Liver (tissue), 9 donors: ENCODE data around the gene RANBP1. TPM values are rescaled to one million over a fixed set of nuclear protein-coding genes. Genes with fewer than 3 reads are reported as not detected.

Experiments
- DNase-seq: peaks from one replicate; pipeline ENCODE4 v3.0.0-alpha.2; 2017; ENCODE audit warnings: low spot score
- H3K27ac ChIP-seq, 2 donors: one replicate each; pipeline ENCODE4 v1.7.0; 2013; ENCODE audit warnings: inconsistent platforms in 2 of 2, low read length in 2 of 2, control low read depth in 1 of 2, low read depth in 1 of 2, mild to moderate bottlenecking in 1 of 2
- H3K27me3 ChIP-seq, 4 donors: one replicate each; pipeline versions ENCODE4 v1.6.1 to v1.7.0; 2013; ENCODE audit warnings: low read length in 3 of 4, inconsistent platforms in 1 of 4, mild to moderate bottlenecking in 1 of 4, moderate library complexity in 1 of 4; ENCODE audit not compliant: control insufficient read depth in 4 of 4, insufficient read depth in 4 of 4
- H3K36me3 ChIP-seq, 4 donors: one replicate each; pipeline versions ENCODE4 v1.6.1 to v1.7.0; 2013; ENCODE audit warnings: low read length in 3 of 4, mild to moderate bottlenecking in 3 of 4, low read depth in 1 of 4, moderate library complexity in 1 of 4; ENCODE audit not compliant: control insufficient read depth in 4 of 4, insufficient read depth in 3 of 4
- H3K4me1 ChIP-seq, 4 donors: one replicate each; pipeline versions ENCODE4 v1.6.1 to v1.7.0; 2013; ENCODE audit warnings: low read length in 3 of 4, mild to moderate bottlenecking in 3 of 4, moderate library complexity in 1 of 4; ENCODE audit not compliant: control insufficient read depth in 4 of 4, insufficient read depth in 4 of 4
- H3K4me3 ChIP-seq, 3 donors: one replicate each; pipeline versions ENCODE4 v1.6.1 to v1.7.0; 2013; ENCODE audit warnings: low read length in 3 of 3, control low read depth in 1 of 3, low read depth in 1 of 3, mild to moderate bottlenecking in 1 of 3
- H3K9ac ChIP-seq, 2 donors: one replicate each; pipeline ENCODE4 v1.7.0; 2013; ENCODE audit warnings: low read length in 2 of 2, mild to moderate bottlenecking in 2 of 2, moderate library complexity in 2 of 2, control low read depth in 1 of 2, low read depth in 1 of 2
- H3K9me3 ChIP-seq, 4 donors: one replicate each; pipeline versions ENCODE4 v1.6.1 to v1.7.0; 2013; ENCODE audit warnings: low read length in 3 of 4; ENCODE audit not compliant: control insufficient read depth in 4 of 4
- EGR1 ChIP-seq, 2 donors: IDR thresholded peaks; 2 replicates each; pipeline ENCODE4 v1.6.1; 2016 to 2018; ENCODE audit warnings: antibody characterized with exemption in 2 of 2, low read depth in 2 of 2
- FOXA1 ChIP-seq: IDR thresholded peaks from 2 replicates; pipeline ENCODE4 v1.6.1; 2016; ENCODE audit warnings: antibody characterized with exemption
- FOXA2 ChIP-seq: IDR thresholded peaks from 2 replicates; pipeline ENCODE4 v1.6.1; 2016; ENCODE audit warnings: antibody characterized with exemption
- GABPA ChIP-seq, 2 donors: IDR thresholded peaks in 1 of 2; conservative IDR thresholded peaks in 1 of 2; 2 replicates each; pipeline ENCODE4 v1.6.1; 2016; ENCODE audit warnings: antibody characterized with exemption in 2 of 2, mild to moderate bottlenecking in 1 of 2, moderate library complexity in 1 of 2
- HNF4A ChIP-seq, 2 donors: conservative IDR thresholded peaks; 2 replicates each; pipeline ENCODE4 v1.6.1; 2016; ENCODE audit warnings: antibody characterized with exemption in 2 of 2, mild to moderate bottlenecking in 2 of 2
- HNF4G ChIP-seq: IDR thresholded peaks from 2 replicates; pipeline ENCODE4 v1.6.1; 2016; ENCODE audit warnings: antibody characterized with exemption
- JUND ChIP-seq, 2 donors: IDR thresholded peaks; 2 replicates each; pipeline ENCODE4 v1.6.1; 2016; ENCODE audit warnings: antibody characterized with exemption in 2 of 2
- NR2F2 ChIP-seq: IDR thresholded peaks from 2 replicates; pipeline ENCODE4 v1.6.1; 2016; ENCODE audit warnings: antibody characterized with exemption
- RAD21 ChIP-seq, 2 donors: IDR thresholded peaks; 2 replicates each; pipeline ENCODE4 v1.6.1; 2016; ENCODE audit warnings: antibody characterized with exemption in 2 of 2, mild to moderate bottlenecking in 2 of 2
- RXRA ChIP-seq, 2 donors: IDR thresholded peaks; 2 replicates each; pipeline ENCODE4 v1.6.1; 2017 to 2018; ENCODE audit warnings: antibody characterized with exemption in 2 of 2, mild to moderate bottlenecking in 1 of 2
- SP1 ChIP-seq: IDR thresholded peaks from 2 replicates; pipeline ENCODE4 v1.6.1; 2018; ENCODE audit warnings: antibody characterized with exemption, mild to moderate bottlenecking
- TAF1 ChIP-seq: conservative IDR thresholded peaks from 2 replicates; pipeline ENCODE4 v1.6.1; 2016; ENCODE audit warnings: antibody characterized with exemption, mild to moderate bottlenecking
- YY1 ChIP-seq: IDR thresholded peaks from 2 replicates; pipeline ENCODE4 v1.6.1; 2016; ENCODE audit warnings: antibody characterized with exemption, mild to moderate bottlenecking
- WGBS: extraction: QIAGEN DNeasy Blood & Tissue Kit; methylation state at CpG from one replicate; pipeline ENCODE4 v1.1.7; 2013; 5-methylcytosine and 5-hydroxymethylcytosine counted together
- polyA plus RNA-seq, 2 donors: library from polyadenylated mRNA; stranded (reverse) in 1 of 2; unstranded in 1 of 2; fragments of 200-250 nt in 1 of 2; fragments of >200 nt in 1 of 2; fragmentation: Nextera tagmentation in 1 of 2; extraction: Ambion mirVana in 1 of 2; gene quantifications; one replicate each; pipeline versions ENCODE4 v1.2.1 to v1.2.3, GENCODE V29; 2013 to 2015
- total RNA-seq, 2 donors: library from RNA; depleted of rRNA; stranded (reverse); fragments of >200 nt; gene quantifications; one replicate each; pipeline ENCODE4 v1.2.3, GENCODE V29; 2014
- TF ChIP-seq, protein P1 (sequence below): IDR thresholded peaks from 2 replicates; pipeline ENCODE4 v1.6.1; 2016; ENCODE audit warnings: antibody characterized with exemption
- TF ChIP-seq, protein P2 (sequence below): IDR thresholded peaks from 2 replicates; pipeline ENCODE4 v1.6.1; 2016; ENCODE audit warnings: antibody characterized with exemption
- TF ChIP-seq, protein P3 (sequence below): fragments of 150-350 bp; IDR thresholded peaks from 2 replicates; pipeline ENCODE4 v1.5.1; 2017; ENCODE audit warnings: improper control_type of control experiment, low read depth, low read length; ENCODE audit not compliant: missing input control
- TF ChIP-seq, protein P4 (sequence below): IDR thresholded peaks from 2 replicates; pipeline ENCODE4 v1.6.1; 2016; ENCODE audit warnings: antibody characterized with exemption, mild to moderate bottlenecking
- donor health status: healthy.
- donor health status: healthy.
- donor health status: healthy.
- donor health status: healthy.
- donor health status: healthy.

The RANBP1 gene
- total and polyA plus RNA-seq, 4 donors = 62.3 to 102 (median 87.8) TPM

DNA sequence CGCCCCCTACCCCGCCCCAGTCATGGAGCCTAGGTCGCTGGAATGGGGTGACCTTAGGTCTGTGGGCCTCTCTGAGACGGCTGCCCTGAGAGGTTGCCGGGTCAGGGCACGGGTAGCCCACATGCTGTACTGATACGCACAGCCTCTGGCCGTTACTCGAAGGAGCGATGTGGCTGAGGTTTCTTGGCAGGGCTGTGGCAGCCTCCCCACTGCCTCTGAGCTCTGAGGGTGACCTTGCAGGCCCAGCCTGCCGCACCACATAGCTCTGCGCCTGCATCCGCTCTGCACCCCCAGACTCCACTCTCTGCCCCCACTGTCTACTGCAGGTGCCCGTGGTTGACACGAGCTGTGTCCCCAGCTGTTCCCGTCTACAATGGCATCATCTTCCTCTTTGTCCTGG lies 23.0 kb downstream of the RANBP1 start:
- Histone ChIP-seq H3K4me1 (peaks cover 0 to 13% (median 6%) of the 10 kb centered on the region in 4 donors), H3K27ac (no peak overlapping the region), H3K9ac (no peak overlapping the region), H3K27me3 (no peaks in the 10 kb centered on the region), H3K36me3 (peaks cover 0 to 10% (median 0%) of the 10 kb centered on the region in 4 donors), H3K9me3 (no peaks in the 10 kb centered on the region), H3K4me3 (no peak overlapping the region)
- TF ChIP-seq YY1 (no peak), FOXA2 (no peak), JUND (IDR thresholded peaks at IDR 0.05) (no peak), SP1 (no peak), TAF1 (no peak), RAD21 (IDR thresholded peaks at IDR 0.05) (no peak), NR2F2 (no peak), HNF4A (conservative IDR thresholded peaks at IDR 0.05) (no peak), FOXA1 (no peak), HNF4G (no peak), RXRA (IDR thresholded peaks at IDR 0.05) (no peak), GABPA (IDR thresholded peaks at IDR 0.05 in 1 of 2, conservative IDR thresholded peaks at IDR 0.05 in 1 of 2) (no peak), EGR1 (IDR thresholded peaks at IDR 0.05; ENCODE audit: low read depth in 2 of 2) (no peak)
- TF ChIP-seq, protein P1, sequence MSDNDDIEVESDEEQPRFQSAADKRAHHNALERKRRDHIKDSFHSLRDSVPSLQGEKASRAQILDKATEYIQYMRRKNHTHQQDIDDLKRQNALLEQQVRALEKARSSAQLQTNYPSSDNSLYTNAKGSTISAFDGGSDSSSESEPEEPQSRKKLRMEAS = no peak
- TF ChIP-seq, protein P2, sequence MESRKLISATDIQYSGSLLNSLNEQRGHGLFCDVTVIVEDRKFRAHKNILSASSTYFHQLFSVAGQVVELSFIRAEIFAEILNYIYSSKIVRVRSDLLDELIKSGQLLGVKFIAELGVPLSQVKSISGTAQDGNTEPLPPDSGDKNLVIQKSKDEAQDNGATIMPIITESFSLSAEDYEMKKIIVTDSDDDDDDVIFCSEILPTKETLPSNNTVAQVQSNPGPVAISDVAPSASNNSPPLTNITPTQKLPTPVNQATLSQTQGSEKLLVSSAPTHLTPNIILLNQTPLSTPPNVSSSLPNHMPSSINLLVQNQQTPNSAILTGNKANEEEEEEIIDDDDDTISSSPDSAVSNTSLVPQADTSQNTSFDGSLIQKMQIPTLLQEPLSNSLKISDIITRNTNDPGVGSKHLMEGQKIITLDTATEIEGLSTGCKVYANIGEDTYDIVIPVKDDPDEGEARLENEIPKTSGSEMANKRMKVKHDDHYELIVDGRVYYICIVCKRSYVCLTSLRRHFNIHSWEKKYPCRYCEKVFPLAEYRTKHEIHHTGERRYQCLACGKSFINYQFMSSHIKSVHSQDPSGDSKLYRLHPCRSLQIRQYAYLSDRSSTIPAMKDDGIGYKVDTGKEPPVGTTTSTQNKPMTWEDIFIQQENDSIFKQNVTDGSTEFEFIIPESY = no peak
- TF ChIP-seq, protein P3, sequence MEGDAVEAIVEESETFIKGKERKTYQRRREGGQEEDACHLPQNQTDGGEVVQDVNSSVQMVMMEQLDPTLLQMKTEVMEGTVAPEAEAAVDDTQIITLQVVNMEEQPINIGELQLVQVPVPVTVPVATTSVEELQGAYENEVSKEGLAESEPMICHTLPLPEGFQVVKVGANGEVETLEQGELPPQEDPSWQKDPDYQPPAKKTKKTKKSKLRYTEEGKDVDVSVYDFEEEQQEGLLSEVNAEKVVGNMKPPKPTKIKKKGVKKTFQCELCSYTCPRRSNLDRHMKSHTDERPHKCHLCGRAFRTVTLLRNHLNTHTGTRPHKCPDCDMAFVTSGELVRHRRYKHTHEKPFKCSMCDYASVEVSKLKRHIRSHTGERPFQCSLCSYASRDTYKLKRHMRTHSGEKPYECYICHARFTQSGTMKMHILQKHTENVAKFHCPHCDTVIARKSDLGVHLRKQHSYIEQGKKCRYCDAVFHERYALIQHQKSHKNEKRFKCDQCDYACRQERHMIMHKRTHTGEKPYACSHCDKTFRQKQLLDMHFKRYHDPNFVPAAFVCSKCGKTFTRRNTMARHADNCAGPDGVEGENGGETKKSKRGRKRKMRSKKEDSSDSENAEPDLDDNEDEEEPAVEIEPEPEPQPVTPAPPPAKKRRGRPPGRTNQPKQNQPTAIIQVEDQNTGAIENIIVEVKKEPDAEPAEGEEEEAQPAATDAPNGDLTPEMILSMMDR = no peak
- TF ChIP-seq, protein P4, sequence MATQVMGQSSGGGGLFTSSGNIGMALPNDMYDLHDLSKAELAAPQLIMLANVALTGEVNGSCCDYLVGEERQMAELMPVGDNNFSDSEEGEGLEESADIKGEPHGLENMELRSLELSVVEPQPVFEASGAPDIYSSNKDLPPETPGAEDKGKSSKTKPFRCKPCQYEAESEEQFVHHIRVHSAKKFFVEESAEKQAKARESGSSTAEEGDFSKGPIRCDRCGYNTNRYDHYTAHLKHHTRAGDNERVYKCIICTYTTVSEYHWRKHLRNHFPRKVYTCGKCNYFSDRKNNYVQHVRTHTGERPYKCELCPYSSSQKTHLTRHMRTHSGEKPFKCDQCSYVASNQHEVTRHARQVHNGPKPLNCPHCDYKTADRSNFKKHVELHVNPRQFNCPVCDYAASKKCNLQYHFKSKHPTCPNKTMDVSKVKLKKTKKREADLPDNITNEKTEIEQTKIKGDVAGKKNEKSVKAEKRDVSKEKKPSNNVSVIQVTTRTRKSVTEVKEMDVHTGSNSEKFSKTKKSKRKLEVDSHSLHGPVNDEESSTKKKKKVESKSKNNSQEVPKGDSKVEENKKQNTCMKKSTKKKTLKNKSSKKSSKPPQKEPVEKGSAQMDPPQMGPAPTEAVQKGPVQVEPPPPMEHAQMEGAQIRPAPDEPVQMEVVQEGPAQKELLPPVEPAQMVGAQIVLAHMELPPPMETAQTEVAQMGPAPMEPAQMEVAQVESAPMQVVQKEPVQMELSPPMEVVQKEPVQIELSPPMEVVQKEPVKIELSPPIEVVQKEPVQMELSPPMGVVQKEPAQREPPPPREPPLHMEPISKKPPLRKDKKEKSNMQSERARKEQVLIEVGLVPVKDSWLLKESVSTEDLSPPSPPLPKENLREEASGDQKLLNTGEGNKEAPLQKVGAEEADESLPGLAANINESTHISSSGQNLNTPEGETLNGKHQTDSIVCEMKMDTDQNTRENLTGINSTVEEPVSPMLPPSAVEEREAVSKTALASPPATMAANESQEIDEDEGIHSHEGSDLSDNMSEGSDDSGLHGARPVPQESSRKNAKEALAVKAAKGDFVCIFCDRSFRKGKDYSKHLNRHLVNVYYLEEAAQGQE = no peak
- no peak for DNase-seq
- 93% methylated on average over 16 of the region's 16 CpGs for WGBS
